Posterior cingulate gyrus (tissue), 11 donors: ENCODE results near the gene METTL14.

Experiments
- DNase-seq, 10 donors: peaks; one replicate each; pipeline versions ENCODE4 v3.0.0 to v3.0.0-alpha.2; 2020 to 2021; ENCODE audit warnings: mixed read lengths in 3 of 10
- intact Hi-C: fragments of 100-400 bp; cut with DNase I; formaldehyde crosslinking; loops from one replicate; pipeline ENCODE4 v1.15.1; 2023

The METTL14 gene

DNA sequence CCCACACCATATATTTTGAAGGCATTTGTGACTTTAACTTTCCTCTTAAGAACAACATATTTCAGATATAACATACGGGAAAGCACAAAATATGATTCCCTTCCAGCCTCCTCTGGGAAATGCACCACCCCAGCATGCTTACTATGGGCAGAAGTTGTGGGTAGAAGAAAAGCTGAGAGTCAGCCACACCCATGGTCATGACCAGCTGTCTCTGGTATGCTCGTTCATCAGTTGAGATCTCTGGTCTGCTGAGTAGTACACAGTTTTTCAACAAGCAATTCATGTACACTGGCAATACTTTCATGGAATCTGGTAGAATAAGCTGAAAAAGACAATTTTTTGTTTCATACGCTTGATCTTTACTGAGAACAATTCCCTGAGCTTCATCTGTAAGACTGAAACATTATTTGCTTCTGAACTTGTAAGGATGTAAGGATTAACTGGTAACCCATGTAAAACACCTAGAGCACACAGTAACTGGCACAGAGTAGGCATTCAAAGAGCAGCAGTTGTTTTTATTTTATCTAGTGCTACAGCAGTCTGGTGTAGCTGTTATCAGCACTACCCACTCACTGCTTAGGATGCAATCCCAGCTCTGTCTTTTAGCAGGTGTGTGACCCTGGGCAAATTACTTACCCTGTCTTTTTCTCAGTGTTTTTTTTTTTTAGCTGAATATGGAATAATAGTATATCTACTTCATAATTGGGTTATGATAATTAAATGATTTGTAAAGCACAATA lies 47.6 kb downstream of the METTL14 start:
- intact Hi-C loops: no loop called here
- no peak for DNase-seq

DNA sequence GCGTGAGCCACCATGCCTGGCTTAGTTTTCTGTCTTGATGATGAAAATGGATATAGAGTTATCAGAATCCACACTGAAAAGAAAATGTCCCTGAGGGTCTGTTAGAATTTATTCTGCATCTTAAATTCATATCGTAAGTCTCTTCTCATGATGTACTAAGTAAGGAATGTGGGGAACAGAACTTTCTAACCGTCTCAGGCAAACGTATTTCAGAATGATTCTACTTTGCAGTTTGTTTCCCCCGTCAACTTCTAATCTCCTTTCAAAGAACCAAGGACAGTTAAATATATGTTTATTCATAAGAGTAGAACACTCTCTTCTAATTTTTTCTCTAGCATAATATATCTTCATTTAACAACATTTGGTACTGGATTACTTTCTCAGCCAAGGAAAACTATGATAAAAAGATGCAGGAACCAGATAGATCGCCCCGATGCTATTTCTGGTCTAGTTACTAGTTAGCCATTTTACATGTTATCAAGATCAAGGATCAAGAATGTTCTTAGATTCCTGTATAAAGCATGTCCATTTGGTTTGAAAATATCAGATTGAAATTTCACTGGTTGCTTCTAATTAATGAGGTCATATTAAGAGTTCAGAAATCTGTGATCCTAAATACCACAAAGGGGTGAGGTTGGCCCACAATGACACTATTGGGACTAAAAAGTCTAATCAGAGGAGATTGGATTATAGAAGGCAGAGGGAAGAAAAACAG lies 49.5 kb downstream of the METTL14 start:
- intact Hi-C loops: no loop called here
- DNase-seq: no peak

DNA sequence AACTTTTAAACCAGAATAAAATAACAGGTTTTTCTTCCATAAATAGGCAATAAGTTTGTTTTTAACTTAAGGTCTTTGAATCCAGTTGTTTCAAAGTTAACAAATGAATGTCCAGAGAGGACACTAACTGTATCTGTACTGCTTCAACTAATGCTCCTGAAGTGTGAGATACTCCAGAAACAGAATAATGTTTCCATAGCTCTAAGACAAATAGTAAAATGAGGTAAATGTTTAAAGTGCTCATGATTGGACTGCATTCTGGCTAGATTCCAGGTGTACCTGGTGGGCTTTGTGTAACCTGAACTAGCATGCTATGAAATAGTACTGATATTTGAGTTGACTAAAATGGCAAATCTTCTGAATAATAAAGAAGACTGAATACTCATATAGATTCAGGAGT lies 51.7 kb downstream of the METTL14 start:
- intact Hi-C loops: no loop called here
- no peak for DNase-seq

DNA sequence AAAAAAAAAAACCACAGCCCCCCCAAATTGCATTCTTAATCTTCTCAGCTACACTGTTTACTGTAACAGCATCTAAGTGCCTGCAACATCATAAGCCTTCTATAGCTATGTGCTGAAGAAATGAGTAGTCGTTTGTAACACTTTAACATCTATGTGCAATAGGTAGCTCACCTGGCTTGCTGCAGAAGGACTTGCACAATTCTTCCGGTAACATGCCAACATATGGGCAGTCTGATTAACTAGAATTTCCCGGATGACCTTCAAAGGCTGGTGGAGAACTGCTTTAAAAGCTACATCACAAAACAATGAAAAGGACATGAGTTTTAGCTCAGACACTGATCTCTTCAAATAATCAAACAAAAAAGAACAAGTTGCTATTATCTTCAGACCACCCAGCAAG lies 52.9 kb downstream of the METTL14 start:
- no peak for DNase-seq
- intact Hi-C loops: no loop called here

DNA sequence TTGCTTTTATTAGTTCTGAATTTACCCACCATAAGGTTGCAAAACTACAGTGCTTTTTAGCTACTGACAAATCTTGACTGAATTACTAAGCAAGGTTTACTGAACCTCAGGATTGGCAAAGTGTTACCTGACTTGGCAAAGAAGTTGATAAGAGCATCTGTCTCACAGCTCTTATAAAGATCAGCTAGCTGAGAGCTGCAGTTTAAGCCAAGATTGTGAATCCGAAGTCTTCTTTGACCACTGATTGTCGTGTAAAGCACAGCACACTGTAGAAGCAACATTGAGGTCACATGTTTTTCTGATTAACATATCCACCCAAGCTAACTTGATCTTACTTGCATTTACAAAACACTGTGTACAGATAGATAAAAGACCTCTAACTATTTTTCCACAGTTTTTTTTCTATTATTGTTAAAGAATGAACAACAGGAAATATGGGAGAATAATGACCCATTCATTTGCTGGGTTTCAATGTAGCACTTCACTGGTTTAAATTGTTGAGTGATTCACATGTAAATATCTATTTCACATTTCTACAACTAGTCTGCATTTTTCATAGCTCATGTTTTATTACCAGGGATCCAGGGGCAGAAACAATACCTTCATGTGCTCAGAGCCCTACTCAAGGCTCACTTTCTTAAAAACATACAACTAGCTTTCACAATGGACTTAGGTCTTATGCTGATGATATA lies 54.0 kb downstream of the METTL14 start:
- intact Hi-C loops: no loop called here
- DNase-seq: no peak

DNA sequence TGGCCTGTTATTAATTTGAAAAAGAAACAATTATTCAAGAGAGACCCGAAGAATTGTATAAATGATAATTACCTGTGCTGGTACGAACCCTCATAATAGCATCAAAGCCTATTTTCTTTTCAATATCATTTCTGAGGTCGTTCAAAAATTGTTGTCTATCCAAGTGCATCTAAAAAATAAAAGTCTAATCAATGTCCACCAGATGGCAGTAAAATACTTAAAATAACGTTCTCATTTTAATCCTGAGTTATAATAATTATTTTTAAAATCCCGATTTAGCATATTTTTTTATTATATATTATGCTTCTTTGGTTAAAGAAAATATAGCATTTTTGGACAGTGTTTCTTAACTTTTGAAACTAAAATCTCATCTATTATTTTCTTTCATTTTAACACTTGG lies 55.7 kb downstream of the METTL14 start:
- no peak for DNase-seq
- intact Hi-C loops: loop anchor here (2.0 to 10.0 kb wide), 2 partner anchors 150 to 224 kb away; no protein-coding TSS in a partner anchor

DNA sequence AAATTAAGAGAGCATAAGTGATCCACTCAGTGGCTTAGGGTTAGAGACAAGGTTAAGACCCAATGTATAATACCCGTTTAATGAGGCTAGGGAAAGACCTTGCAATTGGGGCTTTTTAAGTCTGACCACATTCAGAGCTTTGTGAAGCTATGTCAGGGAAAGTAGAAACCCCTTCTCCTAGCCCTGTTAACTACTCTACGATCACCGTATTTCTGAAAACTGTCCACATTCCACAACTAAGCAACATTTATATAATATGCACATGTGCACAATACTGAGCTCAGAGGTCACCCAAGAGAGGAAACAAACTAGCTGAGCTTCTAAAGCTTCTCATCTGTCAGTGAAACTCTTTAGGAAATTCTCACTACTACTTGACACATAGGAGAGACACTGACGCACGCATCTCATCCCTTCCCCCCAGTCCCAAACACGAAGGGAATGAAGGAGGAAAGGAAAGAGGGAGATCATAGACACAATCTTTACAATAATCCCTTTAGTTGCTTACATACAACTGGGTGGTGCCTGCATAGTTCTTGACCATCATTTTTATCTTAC lies 56.2 kb downstream of the METTL14 start:
- intact Hi-C loops: loop anchor here (2.0 to 10.0 kb wide), 2 partner anchors 149 to 223 kb away; no protein-coding TSS in a partner anchor
- DNase-seq: no peak

DNA sequence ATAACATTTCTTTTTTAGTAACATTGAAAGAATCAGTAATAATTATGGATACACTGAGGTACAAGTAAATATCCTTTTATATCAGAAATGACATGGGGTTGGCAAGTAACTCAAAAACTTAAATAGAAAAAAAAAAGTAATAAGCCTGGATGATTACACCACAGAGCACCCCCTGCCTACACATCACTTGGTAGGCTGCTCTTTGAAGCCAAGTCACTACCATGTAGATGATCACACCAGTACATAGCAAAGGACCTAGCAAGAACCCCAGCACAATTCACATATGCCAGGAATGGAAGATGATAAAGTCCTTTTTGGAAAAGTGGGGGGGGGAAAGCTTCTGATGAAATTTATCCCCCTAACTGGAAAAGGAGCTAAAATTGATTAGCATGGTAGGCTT lies 56.9 kb downstream of the METTL14 start:
- no peak for DNase-seq
- intact Hi-C loops: loop anchor here (10.0 kb wide), 1 partner anchor 223 kb away; no protein-coding TSS in a partner anchor

DNA sequence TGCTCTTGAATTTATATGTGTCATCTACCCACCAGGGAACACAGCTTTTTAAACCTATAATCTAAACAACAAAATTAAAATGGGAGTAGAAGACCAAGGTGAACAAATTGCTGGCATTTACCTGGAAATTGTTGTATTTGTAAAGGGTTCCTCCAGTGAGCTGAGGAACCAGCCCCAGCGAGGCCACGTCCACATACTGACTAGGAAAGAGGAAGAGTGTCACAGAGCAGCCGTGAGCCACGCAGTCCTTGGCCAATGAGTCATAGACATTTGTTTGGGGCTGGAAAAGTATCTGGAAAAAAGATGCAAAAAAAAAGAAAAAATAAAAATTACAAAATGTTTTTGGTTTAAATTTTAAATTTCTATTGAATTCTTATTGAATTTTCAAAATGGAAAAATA lies 58.7 kb downstream of the METTL14 start:
- intact Hi-C loops: loop anchor here (10.0 kb wide), 1 partner anchor 221 kb away; no protein-coding TSS in a partner anchor
- DNase-seq: peak in 3 of 10 donors; percentile 18 to 84 (median 64)

DNA sequence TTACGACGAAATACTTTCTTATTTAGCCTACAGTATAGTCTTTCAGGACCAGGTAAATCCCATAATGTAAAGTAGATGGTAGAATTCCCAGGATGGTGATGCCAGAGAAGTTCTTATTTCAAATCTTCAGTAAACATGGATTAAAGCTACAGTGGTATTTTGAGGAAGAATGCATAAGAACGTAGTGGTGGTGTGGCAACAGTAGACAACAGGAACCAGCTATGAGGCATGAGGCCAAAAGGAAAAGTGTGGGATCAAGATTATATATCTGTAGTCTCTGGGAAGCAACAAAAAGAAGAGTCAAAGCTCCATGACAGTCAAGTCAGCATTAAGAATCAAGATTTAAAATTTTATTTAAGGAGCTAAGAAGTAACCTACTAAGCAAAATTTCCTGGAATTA lies 60.2 kb downstream of the METTL14 start:
- intact Hi-C loops: loop anchor here (10.0 kb wide), 1 partner anchor 219 kb away; no protein-coding TSS in a partner anchor

DNA sequence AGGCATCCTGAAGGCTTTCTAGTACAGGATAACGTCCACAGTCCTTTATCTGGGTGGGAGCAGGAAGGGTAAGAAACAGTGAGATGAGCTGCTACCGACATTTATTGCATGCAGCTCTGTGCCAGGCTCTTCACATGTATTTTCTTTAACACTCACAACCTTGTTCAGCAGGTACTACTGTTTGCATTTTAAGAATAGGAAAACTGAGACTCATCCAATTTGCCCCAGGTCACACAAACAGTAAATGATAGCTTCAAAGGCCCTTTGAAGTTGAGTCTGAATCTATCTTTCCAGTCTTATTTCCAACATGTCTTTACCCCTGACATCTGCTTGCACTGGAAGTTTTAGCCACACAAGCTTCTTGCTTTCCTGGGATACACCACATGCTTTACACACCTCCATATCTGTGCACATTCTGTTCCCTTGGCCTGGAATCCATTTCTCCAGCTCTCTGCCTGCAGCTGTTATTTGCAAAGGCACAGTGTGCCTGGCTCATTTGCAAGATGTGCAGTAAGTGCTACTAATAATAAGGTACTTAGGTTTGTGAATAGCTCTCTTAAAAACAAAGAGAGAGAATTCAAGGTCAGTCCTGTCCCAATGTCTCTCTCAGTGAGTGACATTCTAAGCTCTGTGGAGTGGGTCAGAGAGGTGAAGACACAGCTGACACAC lies 61.2 kb downstream of the METTL14 start:
- DNase-seq: peak in 5 of 10 donors; percentile 12 to 89 (median 41)
- intact Hi-C loops: loop anchor here (10.0 kb wide), 1 partner anchor 218 kb away; no protein-coding TSS in a partner anchor

More for the DNA sequence above, 60.2 kb downstream of the METTL14 start:
- no peak for DNase-seq

DNA sequence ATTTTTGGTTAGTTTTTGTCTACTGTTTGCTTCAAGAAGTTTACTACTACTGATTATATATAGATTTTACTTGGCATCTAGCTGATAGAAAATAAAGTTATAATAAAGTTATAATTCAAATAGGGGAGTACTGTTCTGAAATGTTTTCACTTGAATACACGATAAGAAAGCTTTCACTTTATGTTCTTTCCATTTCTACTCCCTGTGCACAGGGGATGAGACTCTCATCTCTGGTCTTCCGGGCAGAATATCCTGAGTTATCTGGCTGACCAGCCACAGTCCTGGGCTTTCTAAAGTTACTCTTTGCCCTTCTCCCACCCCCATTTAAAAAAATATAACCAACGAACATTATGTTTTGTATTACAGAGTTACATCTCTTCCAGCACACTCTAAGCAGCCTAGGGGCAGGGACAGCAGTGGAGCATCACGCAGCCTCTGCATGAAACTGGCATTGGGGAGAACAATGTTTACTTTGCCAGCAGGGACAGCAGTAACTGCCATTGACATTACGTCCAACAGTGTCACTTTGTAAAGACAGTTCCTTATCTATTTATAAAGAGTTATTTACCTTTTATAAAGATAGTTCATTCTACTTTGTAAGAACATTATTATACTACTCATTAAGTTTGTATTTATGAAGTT lies 64.3 kb downstream of the METTL14 start:
- intact Hi-C loops: loop anchor here (10.0 kb wide), 1 partner anchor 215 kb away; no protein-coding TSS in a partner anchor
- DNase-seq: no peak

DNA sequence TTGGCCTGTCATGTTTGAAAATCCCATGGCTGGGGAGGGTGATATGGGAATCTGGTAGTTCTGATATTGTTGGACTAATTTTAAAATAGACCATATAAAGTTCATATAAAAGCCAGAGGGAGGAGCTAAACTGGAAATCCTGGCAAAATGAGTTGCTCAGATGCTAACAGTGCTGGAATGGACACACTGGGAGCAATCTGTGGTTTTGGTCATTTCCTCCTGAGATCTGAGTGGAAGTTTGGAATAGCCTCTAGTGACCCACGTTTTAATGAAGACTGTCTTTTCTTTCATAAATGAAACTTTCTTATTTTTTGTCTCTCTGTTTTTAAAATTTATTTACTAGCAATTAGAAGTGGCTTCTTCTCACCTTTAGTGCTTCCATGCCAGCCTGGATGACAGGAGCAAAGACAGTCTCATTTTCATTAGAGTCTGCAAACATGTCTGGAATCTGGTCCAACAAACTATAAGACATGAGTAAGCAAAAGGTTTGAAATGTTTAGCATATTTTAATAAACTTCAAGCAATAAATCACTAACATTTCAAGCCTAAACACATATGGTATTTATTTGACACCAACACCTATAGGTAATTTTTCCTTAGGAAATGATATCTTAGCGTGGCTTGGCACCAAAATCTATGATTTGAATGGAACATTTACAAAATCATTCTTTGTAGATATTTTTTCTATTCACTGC lies 66.6 kb downstream of the METTL14 start:
- intact Hi-C loops: no loop called here
- DNase-seq: no peak

DNA sequence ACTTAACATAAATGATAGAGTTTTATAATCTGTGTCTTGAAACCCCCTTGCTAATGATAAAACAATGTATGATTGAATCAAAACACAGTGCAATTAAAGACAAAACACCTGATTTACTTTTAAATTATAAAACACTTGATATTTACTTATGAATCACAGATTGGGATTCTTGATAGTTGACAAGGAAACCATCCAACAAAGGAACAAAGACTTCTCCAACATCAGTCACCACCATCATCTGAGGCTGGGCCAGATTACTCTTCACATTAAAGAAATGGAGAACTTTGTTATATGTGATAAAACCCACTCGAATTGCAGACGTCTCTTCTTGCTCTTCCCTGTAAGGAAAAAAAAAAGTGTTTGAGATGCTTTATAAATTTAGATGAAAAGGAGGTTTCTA lies 67.4 kb downstream of the METTL14 start:
- DNase-seq: no peak
- intact Hi-C loops: no loop called here

DNA sequence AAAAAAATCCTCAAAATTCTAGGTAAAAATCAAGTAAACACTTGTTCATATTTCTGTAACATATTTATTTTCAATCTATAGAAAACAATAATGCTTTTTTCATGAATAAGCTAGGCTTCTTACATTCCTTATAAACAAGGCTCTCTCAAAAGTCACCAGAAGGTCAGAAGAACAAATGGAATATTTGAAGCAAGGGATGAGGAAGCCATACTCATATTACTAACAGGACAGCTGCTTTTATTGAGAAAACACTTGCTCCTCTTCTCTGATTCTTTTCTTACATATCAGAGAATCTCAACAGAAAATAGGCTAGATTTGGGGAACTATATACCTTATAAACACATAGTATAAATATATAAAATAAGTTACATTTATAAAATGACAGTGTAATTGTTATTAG lies 67.9 kb downstream of the METTL14 start:
- intact Hi-C loops: no loop called here
- DNase-seq: no peak

DNA sequence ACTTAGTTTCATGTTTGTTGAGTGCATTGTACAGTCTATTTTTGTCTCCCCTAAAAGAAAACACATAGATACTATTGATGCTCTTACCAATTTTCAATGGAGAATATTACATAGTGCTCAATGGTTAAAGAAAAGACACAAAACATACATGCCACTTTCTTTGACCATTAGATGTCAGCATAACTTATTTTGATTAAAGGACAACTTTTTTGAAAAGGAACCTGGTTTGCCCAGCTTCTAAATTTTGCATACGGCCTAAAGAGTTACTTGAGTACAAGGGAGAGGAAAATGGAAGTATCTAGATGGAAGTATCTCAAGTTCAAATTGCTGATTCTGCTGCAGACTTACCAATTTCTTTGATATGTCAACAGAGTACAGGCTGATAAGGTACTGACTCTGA lies 68.5 kb downstream of the METTL14 start:
- intact Hi-C loops: no loop called here
- DNase-seq: no peak

DNA sequence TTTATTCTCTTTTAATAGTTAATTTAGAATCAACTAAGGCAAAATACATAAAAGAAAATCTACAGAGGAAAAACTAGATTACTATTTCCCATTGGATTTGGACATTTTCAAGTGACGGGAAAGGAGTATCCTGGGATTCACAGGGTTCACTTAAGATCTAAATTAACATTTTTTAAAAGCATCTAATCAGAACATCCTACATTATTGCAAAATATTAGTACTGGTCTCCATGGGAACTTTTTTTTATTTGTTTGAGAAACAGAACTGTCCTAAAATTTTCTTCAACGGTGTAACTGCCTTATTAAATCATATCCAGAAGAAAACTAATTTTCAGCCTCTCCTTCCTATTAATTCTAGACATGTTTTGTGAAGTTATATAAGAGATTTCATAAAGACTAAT lies 69.7 kb downstream of the METTL14 start:
- intact Hi-C loops: no loop called here

DNA sequence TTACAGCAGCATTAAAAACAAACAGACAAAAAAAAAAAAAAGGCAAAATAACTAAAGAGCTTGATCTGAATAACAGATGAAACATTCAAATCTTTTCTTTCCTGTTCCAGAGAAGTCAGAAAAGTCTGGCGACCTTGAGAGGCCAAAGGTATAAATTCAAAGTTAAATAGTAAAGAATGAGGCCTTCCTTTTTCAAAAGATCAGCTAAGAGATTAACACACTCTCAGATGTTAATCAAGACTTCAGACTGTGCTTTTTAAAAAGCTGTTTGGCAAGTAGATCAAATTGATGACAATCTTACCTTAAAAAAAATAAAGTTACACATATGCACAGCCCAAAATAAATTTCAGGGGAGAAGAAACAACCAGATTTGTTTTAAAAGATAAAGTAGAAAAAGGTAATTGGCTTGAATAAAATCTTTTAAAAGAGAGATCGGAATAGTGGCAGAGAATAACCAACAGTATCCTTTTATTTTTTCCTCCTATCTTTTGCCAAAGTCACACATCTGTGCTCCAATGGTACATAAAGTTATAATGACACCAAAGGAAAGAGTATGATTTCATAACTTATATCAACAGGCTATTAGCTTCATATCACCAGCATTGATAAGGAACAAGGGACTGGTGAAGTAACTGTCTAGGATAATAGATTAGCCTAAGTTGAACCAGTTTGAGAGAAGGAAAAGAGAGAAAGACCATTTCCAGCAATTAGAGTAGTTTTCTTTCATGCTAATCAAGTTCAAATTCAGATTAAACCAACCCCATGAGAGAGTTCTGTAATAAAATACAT lies 70.4 kb downstream of the METTL14 start:
- DNase-seq: no peak
- intact Hi-C loops: no loop called here

More for the DNA sequence above, 69.7 kb downstream of the METTL14 start:
- DNase-seq: no peak
